ENCODE measurements around the gene TIAM1. TPM values are rescaled to one million over a fixed set of nuclear protein-coding genes. Genes with fewer than 3 reads are reported as not detected.

Gene TIAM1
- polyA plus RNA-seq, 1 donor from 2014 or later = 0.54 TPM

DNA sequence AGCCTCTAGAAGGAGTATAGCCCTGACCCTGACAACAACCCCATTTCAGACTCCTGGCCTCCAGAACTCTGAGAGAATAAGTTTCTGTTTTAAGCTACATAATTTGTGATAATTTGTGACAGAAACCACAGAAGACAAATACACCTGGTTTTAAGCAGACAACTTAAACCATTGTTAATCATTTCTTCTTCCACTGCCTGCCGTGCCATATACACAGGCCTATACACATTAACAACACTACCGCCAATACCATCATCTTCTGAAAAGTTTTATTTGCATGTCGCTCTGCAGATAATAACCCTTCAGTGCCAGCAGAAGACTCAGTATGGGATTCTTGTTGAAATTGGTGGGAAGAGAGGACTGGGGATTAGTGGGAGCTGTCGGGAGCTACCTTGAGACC, 265.8 kb downstream of the TIAM1 start:
- no peaks in the 10 kb centered on the region for H3K4me1 Mint-ChIP-seq
- H3K27me3 Mint-ChIP-seq = no peaks in the 10 kb centered on the region
- H3K9me3 Mint-ChIP-seq = no peaks in the 10 kb centered on the region
- H3K27ac Mint-ChIP-seq = no peak overlapping the region
- no peaks in the 10 kb centered on the region for H3K36me3 Mint-ChIP-seq
- H3K4me3 Mint-ChIP-seq = no peak overlapping the region

DNA sequence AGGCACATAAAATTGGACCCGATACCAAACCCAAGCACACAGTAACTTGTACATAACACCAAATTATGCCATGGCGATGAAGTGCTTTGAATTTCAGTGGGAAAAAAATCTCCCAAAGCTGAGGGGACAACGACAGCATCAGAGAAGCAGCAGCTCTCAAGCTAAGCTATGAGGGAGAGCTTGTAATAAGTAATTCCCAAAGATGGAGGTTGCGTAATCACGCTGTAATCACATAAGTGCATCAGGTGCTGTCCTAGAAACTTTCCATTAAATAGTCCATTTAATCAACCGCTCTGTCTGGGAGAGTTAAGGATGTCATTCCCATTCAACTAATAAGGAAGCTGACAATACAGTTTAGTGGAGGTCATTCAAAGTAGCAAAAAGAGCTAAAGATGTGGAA, 268.2 kb downstream of the TIAM1 start:
- no peak overlapping the region for H3K4me3 Mint-ChIP-seq
- peaks cover 3% of the 10 kb centered on the region for H3K27me3 Mint-ChIP-seq
- H3K36me3 Mint-ChIP-seq = no peaks in the 10 kb centered on the region
- H3K27ac Mint-ChIP-seq = no peak overlapping the region
- no peaks in the 10 kb centered on the region for H3K9me3 Mint-ChIP-seq
- H3K4me1 Mint-ChIP-seq = no peaks in the 10 kb centered on the region

DNA sequence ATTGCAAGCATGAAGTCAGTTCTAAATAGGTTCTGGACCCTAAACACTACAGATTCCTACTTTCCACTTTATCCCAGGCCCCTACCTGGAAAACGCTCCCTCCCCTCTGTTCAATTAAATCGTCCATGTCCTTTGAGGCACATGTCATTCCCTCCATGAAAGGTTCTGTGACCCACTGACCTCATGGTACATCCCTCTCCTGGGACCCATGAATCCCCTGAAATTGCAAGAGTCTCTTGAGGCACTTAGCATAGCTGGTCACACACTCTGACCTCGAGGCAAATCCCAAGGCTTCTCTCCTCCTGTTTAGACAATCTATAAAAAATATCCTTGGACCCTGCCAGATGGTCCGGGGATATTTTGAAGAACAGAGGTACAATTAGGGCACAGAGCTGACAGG, 271.5 kb downstream of the TIAM1 start:
- Mint-ChIP-seq H3K4me3 (no peak overlapping the region), H3K27ac (no peak overlapping the region)

More for the DNA sequence above, 271.5 kb downstream of the TIAM1 start:
- peaks cover 4% of the 10 kb centered on the region for H3K27me3 Mint-ChIP-seq
- no peaks in the 10 kb centered on the region for H3K4me1 Mint-ChIP-seq
- no peaks in the 10 kb centered on the region for H3K9me3 Mint-ChIP-seq
- H3K36me3 Mint-ChIP-seq = no peaks in the 10 kb centered on the region

Measured in IgD-negative memory B cell (primary cell).